Activated CD4-positive, CD25-positive, alpha-beta regulatory T cell treated with anti-CD3 and anti-CD28 coated beads, Interleukin-2, amount 50 U/mL, for 72 hours (primary cell): Measurements from ENCODE around the gene SAMHD1.

Source experiments
- DNase-seq: peaks from one replicate; pipeline ENCODE4 v3.0.0; 2021

The SAMHD1 gene

DNA sequence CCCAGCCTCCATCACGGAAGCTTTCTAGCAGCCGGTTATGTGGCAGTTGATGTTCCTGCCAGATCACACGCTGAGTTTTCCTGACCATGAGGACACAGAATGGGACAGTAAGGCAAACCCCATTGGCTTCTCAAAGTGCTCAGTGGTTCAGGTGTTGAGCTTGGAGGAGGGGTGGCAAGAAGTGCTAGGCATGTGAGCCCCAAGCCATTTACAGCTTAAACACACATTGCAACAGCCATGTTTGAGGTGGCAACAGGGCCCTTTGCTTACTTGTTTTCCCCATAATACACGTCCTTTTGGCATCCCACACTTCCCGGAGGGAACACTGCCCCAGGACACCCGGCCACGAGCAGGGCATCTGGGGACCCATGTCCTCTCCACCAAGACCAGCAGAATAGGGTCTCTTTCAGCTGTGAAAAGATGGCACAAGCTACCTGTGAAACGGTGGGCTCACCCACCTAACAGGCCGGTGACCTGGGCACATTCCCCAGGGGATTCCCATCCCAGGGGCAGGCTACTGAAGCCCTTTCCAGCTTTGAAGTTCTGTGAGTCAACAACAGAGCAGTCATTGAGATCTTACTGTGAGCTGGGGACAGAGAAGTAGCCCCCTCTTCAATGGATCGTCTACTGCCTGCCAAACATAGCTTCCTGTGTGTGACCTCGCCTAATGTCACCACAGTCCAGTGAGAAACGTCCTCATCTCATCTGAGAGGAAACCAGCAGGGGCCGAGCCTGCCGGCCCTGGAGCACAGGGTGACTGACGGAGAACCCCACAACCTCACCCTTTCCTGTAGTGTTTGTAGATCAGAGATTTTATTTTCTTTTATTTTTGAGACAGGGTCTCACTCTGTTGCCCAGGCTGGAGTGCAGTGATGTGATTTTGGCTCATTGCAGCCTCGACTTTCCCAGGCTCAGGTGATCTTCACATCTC lies 79.6 kb downstream of the SAMHD1 start:
- no peak for DNase-seq

DNA sequence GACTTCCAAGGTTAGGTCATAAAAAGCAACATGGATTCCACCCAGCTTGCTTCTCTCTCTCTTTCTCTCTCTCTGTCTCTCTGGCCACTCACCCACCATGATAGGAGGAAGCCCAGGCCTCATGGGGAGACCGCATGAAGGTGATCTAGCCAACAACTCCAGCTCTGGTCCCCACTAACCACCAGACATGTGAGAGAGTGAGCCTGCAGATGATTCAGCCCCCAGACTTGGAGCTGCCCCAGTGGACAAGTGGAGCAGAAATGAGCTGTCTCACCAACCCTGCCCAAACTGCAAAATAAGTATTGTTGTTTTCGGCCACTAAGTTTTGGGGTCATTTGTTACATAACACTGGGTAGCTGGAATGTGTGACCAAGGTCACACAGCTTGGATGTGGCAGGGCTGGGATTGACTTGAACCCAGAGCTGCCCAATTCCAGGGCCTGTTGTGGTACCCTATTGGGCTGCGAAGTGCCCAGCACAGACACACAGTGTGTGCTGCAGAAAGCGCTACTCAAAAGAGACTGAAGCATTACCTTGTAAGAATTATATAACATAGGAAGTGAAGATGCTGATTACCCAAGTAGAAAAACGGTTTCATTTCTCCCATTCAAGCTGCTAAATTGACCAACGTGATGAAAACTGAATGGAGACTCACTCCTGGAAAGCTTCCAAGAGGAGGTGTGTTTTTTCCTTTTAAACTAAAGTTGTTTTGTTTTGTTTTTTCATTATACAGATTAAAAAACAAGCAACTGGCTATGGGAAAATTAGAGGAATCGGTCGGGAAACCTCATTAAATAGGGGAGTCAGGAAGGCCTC lies 84.6 kb downstream of the SAMHD1 start:
- DNase-seq: no peak

DNA sequence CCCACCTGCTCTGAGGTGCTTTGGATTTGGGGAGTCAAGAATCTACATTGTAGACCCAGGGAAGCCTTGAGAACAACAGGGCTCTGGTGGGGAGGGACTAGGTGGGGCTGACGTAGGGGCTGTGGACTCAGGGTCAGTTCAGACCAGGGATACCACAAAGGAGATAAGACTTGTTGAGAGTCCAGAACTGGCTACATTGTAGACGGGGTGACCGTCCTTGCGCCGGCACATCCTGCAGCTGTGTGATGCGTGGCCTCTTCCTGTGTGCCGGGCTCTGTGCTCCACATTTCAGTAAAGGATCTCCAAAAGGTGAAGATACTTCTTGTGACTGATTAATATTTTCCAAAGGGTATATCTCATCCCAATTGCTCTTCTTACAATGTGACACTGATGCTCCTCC lies 85.3 kb downstream of the SAMHD1 start:
- no peak for DNase-seq

DNA sequence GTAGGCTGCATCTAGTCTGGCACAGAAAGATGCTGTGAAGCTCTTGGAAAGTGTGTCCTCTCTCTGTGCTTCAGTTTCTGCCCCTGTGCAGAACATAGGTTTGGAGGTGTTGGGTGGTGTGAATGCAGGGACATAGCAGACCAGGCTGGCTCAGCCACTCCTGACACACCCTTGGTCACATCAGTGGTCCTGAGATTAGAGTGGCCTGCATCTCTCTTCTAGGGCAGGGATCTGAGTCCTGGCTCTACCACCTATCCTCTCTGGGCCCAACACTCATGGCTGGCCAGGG lies 85.7 kb downstream of the SAMHD1 start:
- no peak for DNase-seq

DNA sequence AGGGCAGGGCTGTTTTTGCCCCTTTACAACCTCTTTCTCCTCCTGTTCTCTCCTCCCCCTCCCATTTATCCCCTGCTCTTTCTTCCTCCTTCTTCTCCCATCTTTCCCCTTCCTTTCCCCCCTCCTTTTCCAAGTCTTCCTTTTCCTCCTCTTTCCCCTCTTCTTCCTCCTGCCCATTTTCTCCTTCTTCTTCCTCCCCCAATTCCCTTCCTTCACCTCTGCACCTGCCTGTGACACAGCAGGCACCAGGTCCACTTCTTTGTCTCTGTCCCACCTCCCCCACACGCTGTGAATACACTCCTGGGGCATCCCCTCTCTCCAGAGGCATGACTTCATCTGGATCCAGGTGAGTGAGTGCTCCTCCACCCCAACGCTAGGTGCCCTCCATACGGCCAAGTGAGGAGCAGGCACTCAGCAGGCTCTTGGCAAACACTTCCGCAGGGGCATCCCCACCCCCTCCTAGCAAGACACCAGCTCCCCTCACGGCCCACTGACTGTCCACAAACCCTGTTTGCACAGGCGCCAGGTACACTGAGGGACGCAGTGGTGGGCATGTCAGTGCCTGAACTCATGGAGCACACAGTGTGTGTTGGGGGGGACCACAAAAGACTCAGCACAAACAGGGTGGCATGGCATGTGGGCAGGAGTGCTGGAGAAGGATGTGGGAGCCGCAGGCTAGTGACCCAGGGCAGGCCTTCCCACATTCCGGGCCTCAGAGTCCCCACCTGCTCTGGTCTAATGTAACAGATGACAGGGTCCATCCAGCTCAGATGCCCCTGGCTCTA lies 86.2 kb downstream of the SAMHD1 start:
- no peak for DNase-seq

DNA sequence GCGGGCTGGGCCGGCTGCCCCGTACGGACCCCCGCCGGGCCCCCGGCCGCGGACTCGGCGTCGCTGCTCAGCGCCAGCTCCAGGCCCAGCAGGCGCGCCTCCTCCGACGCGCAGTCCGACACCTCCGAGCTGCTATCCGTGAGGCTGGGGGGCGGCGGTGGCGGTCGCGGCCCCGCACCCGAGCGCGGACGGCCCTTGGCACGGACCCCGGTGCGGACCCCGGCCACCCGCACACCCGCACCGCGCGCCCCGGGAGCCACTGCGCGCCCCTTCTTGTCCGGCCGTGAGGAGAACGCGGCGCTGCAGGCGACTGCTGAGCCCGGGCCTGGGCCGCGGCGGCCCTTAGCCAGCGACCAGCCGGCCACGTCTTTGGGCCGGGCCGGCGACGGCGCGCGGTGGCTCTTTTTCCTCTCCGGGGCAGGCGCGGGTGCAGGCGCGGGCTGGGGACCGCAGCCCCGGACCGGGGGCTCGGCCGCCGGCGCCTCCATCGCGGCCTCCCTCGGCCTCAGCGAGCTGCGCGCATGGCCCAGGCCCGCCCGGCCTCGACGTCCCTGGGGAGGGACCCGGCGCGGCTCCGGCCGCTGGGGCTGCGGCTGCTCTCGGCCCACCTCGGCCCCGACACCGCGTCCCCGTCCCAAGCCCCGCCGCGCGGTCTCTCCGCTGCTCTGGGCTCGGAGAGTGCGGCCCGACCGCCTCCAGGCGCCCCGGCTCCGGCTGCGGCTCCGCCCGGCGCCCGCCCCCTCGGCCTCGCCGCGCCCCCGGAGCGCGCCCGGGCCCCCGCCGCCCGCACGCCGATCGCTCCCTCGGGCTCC lies 88.4 kb downstream of the SAMHD1 start:
- peak; percentile 40 for DNase-seq

DNA sequence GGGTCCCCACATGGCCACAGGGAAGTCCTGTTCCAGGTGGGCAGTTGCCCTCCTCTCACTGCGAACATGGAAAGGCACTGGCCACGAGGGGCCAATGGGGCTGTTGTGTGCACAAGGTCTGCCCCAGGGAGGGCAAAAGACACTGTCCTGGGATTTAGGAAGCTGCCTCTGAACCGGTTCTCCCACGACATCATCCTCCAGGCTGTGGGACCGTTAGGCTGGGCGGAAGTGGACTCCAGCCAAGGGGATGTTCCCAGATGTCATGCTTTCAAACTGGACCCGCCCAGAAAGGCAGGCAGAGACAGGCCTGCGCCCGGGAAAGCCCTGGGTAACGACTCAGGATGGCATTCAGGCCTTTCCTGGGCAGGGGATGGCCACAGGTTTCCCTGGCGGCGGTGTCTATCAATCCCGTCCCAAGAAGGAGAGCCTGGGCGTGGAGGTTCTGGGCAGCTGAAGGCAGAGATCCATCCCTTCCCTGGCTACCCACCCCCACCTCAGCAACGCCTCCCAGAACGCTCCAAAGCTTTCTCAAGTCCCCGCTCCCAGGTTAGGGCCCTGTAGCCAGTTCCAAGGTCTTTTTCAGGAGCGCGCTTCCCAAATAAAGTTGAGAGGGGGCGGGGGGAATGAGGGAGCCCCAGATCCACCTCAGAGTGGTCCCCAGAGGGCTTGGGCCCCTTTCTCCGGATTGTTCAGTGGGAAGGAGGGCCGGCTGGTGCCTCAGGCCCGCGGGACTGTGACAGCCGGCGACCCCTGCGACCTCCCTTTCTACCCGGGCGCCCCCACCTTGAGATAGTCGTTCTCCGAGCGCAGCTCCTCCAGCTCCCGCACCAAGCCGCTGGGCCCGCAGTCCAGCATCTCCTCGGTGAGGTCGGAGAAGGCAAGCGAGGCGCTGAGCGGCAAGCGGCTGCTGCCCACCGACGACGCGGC lies 89.4 kb downstream of the SAMHD1 start:
- DNase-seq: no peak

DNA sequence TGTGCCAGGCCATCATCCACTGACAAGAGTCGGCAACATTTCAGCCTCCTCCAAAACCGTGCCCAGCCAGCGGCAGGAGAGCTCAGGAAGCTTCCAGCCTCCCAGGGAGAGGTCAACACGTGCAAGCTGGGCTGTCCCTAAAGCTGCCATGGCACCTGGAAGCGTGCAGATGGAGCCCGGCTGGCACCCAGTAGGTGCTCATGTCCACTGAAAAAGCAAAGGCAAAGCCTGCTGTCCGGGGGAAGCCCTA lies 90.0 kb downstream of the SAMHD1 start:
- no peak for DNase-seq

DNA sequence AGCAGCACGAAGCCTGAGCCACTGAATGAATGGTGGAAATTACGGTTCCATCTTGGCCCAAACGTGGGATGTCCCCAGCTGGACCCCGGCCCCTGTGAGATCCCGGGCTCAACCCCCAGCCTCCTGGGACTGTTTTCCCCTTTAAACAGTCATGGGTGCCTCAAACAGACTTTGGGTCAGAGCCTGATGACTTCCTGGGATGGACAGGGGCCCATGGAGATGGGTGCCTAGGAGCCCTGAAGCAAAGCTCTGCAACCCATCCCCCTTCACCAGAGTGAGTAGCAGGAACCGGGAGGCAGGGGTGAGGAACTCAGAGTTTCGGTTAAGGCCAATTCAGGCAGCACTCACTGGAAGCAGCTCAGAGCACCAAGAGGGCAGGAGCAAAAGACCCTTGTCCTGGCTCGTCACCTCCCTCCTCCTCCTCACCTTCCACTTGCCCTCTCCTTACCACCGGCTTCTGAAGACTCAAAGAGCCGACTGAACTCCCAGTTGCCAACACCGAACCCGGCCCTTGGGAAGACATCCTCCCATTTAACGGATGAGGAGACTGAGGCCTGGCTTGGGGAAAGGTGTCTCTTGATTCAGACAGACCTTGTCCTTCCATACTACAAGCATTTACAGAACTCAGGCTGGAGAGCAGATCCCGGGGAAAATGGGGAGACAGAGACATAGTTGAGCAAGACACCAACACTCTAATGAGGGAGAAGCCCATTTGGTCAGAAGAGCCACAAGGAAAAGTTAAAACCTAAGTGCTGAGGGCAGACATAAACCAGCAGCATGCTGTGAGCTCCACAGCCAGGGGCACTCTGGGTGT lies 90.5 kb downstream of the SAMHD1 start:
- no peak for DNase-seq

DNA sequence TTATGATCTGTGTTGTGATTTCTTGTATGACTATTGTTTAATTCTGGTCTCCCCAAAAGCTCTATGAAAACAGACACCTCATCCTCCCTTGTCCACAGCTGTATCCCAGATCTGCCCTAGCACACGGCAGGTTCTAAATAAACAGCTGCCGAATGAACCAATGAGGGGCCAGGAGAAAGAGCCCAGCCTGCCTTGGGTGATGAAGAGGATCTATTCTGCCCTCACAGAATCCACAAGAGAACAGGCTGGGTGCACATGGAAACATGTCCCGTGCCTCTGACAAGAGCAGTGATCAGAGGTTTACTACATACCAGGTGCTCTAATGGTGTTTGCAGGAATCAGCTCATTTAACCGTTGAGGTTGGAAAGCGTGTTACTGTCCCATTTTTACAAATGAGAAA lies 91.2 kb downstream of the SAMHD1 start:
- DNase-seq: no peak

DNA sequence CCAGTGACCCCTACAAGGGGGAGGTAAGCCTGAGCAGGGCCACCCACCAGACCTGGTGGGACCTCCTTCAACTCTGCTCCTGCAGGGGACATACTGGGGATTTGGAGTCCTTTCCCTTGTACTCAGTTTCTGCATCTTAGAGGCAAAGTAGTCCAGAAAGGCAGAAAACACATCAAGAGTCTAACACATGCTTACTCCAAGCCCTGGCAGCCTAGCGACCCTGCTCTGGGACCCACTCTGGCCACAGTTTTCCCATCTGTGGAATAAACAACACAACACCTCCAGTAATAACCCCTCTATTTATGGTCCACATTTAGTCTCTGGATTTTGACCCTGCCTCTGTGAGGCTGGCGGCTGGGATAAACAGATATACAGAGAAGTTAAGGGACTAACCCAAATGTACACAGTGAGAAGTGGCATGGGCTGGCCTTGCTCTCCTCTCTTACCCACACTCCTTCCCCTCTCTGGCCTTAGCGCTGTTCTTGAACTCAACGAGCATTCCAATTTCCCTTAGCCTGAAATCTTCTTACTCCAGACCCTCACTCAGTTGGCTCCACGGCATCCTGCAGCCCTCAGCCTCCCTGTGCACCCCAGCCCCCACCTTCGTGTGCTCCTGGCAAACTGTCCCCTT lies 91.7 kb downstream of the SAMHD1 start:
- DNase-seq: no peak

DNA sequence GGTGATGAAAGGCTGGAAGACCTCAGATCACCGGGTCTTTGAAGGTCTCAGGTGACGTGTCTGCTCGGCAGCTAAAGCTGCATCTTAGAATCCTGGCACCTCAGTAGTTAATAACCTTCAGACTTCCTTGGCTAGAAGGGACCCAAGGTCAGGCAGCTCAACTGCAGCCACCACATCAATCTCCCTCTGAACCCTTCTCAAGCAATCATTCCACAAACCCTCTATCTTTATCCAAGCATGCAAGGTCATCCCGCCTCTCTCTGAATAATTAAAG lies 92.3 kb downstream of the SAMHD1 start:
- DNase-seq: no peak

DNA sequence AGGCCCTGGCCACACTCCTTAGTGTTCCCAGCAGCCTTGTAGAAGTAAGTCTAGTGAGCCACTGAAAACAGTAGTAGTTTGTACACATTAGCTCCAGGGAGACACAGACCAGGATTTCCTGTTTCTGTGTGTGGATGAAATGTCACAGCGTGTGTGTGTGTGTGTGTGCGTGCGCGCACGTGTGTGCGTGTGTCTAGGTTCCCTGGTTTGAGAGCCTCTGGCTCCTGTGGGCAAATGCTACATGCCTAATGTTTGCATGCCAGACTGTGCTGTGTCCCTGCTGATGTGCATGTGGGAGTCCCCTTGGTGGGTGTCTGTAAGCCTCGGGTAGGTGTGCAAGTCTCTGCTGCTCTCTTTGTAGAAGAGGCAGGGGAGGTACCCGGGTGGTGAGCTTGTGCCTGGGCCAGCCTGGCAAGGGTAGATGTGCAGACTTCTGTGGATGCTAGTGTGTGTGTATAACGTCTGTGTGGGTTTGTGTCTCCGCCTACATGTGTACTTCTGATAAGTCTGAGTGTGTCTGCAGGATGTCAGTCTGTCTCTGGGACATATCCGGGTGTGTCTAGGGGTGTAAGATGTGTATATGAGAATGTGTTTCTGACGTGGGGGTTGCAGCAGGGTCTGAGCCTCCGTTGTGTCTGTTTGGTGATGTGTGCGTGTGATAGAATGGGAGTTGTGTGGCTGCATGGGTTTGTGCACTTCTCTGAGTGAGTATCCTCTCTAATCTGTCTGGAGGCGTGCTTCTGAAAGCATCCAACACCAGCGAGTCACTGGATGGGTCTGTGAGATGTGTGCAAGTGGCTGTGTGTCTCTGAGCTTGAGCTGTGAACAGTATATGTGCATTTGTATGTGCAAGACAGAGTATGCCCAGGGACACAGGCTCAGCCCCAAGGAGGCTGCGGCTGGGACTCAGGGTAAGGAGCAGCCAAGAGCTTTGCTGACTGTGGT lies 94.5 kb downstream of the SAMHD1 start:
- no peak for DNase-seq

DNA sequence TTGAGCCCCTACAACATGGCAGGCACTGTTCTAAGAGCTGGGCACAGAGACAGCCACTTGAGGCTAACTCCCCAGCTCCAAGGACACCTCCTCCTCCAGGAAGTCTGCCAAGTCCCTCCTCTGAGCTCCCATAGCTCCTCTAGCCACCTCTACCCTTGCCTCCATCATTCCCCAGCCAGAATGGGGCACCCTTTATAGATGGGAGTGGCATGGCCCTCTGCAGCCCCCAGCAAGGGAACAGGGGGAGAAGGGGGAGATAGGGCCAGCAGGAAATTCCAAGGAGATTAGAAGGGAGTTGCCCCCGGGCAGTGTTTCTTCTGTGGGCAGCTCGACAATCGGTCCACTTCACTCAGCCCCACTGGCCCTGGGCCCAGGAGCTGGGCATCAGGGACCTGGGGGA lies 95.3 kb downstream of the SAMHD1 start:
- no peak for DNase-seq

DNA sequence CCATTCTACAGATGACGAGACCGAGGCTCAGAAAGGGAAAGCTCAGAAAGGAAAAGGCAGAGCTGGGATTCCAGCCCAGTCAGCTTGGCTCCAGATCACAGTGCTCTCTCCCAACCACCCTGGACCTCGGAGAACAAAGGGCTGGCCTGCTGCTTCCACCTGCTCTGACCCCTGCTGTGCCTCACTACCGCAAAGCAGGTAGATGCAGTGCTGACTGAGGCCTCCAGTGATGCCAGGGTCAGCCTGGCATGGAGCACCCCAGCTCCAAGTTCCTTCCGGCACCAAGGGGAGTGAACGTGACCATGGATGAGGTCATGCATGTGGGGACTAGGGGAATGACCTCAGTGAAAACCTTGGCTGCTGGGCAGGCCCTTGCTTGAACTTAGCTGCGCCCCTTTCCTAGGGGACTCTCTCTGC lies 96.3 kb downstream of the SAMHD1 start:
- no peak for DNase-seq

DNA sequence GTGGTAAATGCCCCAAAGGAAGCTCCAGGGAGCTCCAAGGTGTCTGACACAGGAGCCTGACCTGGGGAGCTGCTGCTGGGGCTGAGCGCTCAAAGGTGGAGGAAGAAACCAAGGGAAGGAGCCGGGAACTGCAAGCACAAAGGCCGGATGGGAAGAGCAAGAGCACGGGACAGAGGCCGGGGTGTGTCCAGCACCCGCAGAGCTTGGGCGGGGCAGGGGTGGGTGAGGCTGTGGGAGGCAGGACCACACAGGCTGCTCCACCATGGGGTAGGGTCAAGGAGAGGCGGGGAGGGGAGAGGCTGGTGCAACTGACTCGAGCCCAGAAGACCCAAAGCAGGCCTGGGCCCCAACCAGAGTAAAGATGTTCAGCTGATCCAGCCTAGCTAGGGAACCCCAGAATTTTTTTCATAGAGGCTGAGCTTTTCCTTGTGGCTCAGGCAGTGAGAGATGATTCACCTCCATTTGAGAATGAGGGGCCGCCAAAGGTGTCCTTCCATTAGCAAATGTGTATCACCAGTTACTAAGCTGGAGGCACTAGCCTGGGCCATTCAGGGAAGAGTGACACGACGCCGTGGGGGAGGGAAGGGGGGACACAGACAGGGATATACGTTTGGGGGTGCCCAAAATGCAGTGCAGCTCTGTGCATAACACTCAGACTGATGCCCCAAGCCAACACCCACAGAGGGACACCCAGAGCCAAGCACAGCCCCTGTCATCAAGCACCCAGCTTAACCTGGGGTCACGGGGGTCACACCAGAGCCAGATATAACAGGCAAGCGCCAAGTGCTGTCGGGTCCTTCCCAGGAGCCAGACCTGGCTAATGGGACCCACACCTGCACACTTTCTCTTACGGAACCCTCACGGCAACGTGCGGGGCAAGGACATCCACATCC lies 96.9 kb downstream of the SAMHD1 start:
- no peak for DNase-seq

DNA sequence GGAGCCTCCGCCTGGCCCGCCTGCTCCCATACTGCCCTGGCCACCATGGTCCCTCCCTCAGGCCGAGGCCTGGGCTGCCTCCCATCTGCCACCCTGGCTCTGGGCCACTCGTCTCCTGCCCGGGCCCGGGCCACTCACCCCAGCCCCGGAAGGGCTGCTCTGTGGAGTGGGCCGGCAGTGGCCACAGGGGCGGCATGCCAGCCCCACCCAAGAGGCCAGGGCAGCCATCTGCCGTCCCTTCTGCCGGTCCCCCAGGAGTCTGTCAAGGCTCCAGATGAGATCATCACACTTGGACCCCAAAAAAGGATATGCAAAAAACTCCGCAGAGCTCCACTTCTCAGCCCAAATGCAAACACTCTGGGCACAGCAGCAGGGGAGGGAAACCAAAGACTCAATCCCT lies 99.3 kb downstream of the SAMHD1 start:
- no peak for DNase-seq

DNA sequence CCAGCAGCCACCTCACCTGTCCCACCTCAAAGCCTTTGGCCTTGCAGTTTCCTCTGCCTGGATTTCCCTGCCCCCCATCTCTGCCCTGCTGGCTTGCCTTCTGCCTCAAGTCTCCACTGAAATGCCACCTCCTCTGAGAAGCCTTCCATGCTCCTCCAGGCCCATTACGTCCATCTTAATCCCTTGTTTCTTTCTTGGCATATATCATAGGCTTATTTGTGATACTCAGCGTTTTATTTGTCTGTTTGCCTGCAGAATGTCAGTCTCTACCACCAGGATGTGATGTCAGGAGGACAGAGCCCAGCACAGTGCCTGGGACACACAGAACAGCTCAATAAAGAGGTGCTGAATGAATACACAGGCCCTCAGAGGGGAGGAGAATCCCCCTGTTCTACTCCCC lies 100.0 kb downstream of the SAMHD1 start:
- DNase-seq: no peak
